ENCODE results near the gene GNB5.

DNA sequence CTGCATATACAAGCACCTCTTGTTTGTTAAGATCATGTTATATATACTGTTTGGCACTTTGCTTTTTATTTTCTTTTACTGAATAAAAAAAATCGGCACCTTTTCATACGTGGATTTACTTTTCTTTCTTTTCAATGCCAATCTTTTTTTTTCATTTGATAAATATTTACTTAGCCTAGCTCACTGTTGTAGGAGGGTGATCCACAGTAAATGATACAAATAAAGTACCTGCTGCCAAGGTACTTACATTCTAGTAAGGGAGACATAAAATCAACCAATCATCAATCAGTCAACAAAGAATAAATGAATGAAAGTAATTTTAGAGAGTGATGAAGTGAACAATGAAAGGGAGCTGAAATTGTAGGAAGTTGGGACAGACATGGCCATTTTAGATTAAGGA, 18.3 kb downstream of the GNB5 start:
- TF ChIP-seq, protein P1, sequence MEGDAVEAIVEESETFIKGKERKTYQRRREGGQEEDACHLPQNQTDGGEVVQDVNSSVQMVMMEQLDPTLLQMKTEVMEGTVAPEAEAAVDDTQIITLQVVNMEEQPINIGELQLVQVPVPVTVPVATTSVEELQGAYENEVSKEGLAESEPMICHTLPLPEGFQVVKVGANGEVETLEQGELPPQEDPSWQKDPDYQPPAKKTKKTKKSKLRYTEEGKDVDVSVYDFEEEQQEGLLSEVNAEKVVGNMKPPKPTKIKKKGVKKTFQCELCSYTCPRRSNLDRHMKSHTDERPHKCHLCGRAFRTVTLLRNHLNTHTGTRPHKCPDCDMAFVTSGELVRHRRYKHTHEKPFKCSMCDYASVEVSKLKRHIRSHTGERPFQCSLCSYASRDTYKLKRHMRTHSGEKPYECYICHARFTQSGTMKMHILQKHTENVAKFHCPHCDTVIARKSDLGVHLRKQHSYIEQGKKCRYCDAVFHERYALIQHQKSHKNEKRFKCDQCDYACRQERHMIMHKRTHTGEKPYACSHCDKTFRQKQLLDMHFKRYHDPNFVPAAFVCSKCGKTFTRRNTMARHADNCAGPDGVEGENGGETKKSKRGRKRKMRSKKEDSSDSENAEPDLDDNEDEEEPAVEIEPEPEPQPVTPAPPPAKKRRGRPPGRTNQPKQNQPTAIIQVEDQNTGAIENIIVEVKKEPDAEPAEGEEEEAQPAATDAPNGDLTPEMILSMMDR (conservative IDR thresholded peaks at IDR 0.05): no peak
- no peak for TF ChIP-seq EZH2 (IDR thresholded peaks at IDR 0.05; ENCODE audit: low read depth)
